NCI-H128 (cell line): ENCODE measurements around the gene MAPK1.
A peak's percentile ranks its signal among the peaks of the same experiment; 100 is the strongest.
"Not testable (repeated sequence)": the region's sequence is repeated elsewhere in the genome, so short reads cannot be mapped to it uniquely, and the experiment has no call there.

Experiments used
- DNase-seq: peaks from one replicate; lab custom pipeline; 2025; ENCODE audit not compliant: unreplicated experiment; lab: John Stamatoyannopoulos, UW

Gene MAPK1

DNA sequence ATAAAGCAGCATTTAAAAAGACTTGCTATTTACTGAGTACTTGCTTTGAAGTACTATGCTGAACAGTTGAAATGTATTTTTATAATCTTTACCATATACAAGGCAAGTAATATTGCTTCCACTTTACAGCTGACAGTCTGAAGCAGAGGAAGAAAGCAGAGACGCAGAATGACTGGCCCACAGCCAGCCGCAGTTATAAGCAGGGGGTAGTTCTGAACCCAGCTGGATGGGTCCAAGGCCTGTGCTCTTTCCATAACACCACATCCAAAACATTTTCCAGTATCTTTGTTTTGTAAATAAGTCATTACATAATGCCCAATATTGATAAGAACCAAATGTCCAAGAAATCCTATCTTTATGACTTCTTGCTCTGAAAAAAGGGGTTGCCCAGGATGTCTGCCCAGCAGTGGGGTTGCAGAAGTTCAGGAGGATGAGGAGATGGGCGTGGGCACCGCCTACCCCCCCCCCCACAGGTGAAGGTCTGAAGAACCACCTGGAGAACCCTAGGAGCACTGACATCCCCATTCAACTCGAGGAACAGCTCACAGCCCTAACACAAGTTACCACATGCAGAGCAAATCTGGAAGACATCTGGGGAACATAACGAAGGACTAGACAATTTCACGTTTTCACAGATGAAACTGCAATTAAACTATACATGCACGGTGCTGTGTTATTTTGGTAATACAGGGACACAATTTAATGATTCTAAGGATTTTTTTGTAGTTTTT lies 107.6 kb downstream of the MAPK1 start:
- no peak for DNase-seq

GRCh38 chr22:21759093-21759492 lies 108.4 kb downstream of the MAPK1 start:
- DNase-seq: no peak

DNA sequence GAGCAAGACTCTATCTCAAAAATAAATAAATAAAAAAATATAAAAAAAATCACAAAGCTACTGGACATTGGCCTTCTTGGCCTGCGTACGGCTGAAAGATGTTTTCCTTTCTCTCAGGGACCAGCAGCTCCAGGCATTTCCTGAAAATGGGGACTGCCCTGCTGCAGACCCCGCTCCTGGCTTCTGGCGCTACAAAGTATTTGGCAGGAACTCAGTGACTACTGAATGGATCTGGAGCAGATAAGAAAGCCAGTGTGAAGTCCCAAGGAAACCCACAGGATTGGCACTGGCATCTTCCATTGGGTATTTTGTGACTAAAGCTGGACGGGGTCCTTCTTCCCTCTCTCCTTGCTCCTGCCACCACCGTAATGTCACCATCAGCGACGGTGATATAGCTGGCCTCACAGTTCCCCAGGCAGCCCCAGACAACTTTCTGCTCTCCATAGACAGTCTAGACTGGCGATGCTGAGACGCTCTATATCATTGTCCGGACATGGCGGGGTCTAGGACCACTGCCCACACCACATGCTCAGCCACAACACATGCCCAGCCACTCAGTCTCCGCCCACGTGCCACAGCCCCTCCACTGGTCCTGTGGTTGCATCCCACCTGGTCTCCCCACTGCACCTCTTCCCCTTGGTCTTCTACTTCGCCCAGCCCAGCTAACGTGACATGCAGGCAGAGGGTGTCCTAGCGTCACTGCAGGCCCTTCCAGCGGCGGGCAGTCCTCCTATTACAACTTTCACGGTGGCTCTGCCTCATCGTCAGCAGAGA lies 109.2 kb downstream of the MAPK1 start:
- no peak for DNase-seq

- DNase-seq: no peak
Measured at GRCh38 chr22:21755851-21756284, 111.6 kb downstream of the MAPK1 start.

GRCh38 chr22:21754523-21754922 lies 112.9 kb downstream of the MAPK1 start:
- DNase-seq: no peak

GRCh38 chr22:21753374-21754111 lies 113.9 kb downstream of the MAPK1 start:
- no peak for DNase-seq

DNA sequence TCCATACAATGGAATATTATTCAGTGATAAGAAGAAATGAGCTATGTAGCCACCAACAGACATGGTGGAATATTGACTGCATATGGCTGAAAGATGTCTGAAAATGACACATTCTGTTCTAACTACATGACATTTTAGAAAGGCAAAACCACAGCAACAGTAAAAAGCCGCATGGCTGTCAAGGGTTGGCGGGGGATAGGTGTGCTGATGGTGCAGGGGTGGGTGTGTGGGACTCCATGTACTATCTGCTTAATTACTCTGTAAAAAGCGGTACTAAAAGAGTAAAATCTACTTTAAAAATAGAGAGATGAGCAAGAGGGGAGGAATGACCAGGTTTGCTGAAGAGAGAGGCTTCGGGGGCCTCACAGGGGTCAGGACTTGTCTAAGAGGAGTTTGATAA lies 115.2 kb downstream of the MAPK1 start:
- no peak for DNase-seq

- no peak for DNase-seq
Measured at GRCh38 chr22:21745948-21746347, 121.5 kb downstream of the MAPK1 start.

DNA sequence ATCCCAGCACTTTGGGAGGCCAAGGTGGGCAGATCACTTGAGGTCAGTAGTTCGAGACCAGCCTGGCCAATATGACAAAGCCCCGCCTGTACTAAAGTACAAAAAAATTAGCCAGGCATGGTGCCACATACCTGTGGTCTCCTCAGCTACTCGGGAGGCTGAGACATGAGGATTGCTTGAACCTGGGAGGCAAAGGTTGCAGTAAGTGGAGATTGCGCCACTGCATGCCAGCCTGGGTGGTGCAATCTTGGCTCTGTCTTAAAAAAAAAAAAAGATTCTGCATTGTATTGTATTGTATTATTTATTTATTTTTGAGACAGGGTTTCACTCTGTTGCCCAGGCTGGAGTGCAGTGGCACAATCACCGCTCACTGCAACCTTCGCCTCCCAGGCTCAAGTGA lies 122.5 kb downstream of the MAPK1 start:
- DNase-seq: not testable (repeated sequence)

- no peak for DNase-seq
Measured at GRCh38 chr22:21741790-21742189, 125.7 kb downstream of the MAPK1 start.

DNA sequence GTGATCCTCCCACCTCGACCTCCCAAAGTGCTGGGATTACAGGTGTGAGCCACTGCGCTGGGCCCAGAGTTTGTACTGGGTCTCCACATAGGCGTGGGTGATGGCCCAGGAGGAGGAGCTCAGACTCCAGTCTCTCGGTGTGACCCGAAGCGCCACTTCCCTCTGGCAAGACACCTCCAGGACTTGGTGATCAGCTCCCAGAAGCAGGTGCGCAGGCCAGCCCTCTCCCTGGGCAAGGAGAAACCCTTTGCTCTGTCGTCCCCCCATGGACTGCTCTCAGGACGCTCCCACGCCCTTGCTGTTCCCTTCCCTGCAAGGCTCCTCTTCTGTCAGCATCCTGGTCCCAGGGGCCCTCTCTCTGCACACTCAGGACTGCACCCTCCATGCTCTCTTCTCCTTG lies 126.4 kb downstream of the MAPK1 start:
- no peak for DNase-seq

GRCh38 chr22:21739828-21740377 lies 127.5 kb downstream of the MAPK1 start:
- no peak for DNase-seq

DNA sequence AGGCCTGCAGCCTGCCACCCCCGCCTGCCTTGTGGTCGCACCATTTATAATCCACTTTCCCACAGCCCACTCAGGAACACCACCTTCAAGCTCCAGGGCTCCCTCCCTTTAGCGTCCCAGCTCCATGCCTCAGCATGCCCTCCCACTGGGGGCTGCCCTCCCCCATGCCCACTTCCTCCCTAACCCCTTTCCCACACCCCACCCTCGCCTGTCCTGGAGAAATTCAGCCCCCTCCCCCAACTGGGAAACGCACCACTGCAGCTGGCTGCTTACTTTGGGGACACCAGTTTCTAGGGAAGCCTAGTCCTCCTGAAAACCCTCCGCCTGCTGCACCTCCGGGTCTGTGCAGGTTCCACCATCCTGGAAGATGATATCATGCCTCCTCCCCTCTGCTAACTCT lies 128.5 kb downstream of the MAPK1 start:
- DNase-seq: no peak

GRCh38 chr22:21738081-21738480 lies 129.4 kb downstream of the MAPK1 start:
- no peak for DNase-seq

DNA sequence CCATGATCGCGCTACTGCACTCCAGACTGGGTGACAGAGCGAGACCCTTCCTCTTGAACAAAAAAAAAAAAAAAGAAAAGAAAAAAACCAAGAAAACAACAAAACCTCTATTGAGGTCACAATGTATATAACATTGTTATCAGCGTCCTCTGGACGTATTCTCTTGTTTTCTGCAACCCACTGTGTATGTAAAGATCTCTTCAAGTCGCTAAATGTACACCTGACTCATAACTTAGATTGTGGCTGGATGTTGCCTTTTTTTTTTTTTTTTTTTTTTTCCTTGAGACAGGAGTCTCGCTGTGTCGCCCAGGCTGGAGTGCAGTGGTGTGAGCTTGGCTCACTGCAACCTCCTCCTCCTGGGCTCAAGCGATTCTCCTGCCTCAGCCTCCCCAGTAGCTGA lies 130.5 kb downstream of the MAPK1 start:
- DNase-seq: no peak

- no peak for DNase-seq
Measured at GRCh38 chr22:21736084-21736642, 131.3 kb downstream of the MAPK1 start.

GRCh38 chr22:21735200-21736083 lies 132.0 kb downstream of the MAPK1 start, which contains the start of gene YPEL1:
Gene YPEL1 (minus strand): TSS chr22:21735794. CDS start chr22:21710744, 25,050 bp downstream.
- DNase-seq: peak; percentile 71

DNA sequence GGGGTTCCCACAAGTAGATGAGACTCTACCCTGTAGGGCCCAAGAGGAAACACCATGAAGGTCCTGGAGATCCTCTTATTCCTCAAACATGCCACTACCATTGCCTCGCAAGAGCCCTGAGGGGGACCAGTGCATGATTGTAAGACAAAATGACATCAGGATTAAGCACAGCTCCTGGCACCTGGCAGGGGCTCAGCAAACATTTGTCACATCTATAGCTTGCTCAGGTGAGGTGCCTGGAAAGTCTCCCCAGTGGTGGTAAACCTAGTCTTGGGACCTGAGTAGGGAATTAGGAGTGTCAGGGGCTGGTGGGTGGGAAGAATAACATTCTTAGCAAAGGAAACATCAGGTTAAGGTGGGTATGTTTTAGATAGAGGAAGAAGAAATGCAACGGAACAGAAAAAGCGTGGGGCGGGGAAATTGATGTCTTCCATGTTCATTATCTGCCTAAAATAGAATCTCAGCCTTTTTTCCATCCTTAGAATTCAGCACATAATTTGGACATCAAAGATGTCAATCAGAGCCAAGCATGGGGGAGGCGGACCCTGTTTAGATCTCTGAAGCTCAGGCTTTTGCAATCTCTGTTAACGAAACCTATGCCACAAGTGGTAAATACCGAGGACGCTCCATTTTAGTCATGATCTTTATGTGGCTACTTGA lies 132.8 kb downstream of the MAPK1 start:
- no peak for DNase-seq

DNA sequence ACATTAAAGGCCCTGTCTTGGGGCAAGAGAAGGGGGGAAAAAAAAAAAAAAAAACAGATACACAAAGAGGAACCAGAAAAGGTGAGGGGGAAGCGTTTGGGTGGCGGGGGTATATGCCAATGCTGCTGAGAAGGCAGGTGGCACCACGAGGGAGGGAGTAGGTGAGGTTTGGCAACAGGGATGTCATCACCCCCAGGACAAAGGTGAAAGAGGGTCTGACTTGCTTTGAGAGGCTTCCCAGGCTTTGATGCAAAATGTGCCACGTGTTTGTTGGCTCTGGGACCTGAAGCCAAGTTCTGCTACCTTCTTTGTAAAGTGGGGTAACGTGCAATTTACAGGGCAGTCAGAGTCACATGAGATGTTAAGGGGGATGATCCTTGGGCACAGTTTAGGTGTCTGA lies 135.9 kb downstream of the MAPK1 start:
- no peak for DNase-seq
